Osteoblast (primary cell): Measurements from ENCODE around the gene NR4A1. TPM values are rescaled to one million over a fixed set of nuclear protein-coding genes. Genes with fewer than 3 reads are reported as not detected.

Experiments
- DNase-seq: peaks from one replicate; pipeline ENCODE4 v3.0.0; 2011; ENCODE audit warnings: low spot score, mixed read lengths; ENCODE audit not compliant: insufficient read length; ENCODE audit errors: missing footprints
- H2AFZ ChIP-seq: 2 replicates; pipeline ENCODE4 v1.6.0; 2011; ENCODE audit warnings: mild to moderate bottlenecking, low read length
- H3K27ac ChIP-seq: 2 replicates; pipeline ENCODE4 v1.5.1; 2011; ENCODE audit warnings: mild to moderate bottlenecking, low read depth, low read length, moderate library complexity
- H3K27me3 ChIP-seq: 2 replicates; pipeline ENCODE4 v1.6.0; 2012; ENCODE audit warnings: mild to moderate bottlenecking, control low read depth, inconsistent platforms, low read length, moderate library complexity; ENCODE audit not compliant: insufficient read depth
- H3K36me3 ChIP-seq: 2 replicates; pipeline ENCODE4 v1.5.1; 2011; ENCODE audit warnings: mild to moderate bottlenecking, low read length, control low read depth, moderate library complexity; ENCODE audit not compliant: insufficient read depth
- H3K4me1 ChIP-seq: 2 replicates; pipeline ENCODE4 v1.5.1; 2011; ENCODE audit warnings: mild to moderate bottlenecking, low read length, control low read depth, moderate library complexity; ENCODE audit not compliant: insufficient read depth
- H3K4me2 ChIP-seq: 2 replicates; pipeline ENCODE4 v1.6.0; 2011; ENCODE audit warnings: mild to moderate bottlenecking, low read length; ENCODE audit not compliant: insufficient read depth
- H3K4me3 ChIP-seq: fragments of 200-600 bp; sonication (generic); 3 replicates; pipeline ENCODE4 v1.5.1; 2012; ENCODE audit warnings: mild to moderate bottlenecking, low read length, inconsistent platforms; ENCODE audit not compliant: insufficient read depth
- H3K79me2 ChIP-seq: 2 replicates; pipeline ENCODE4 v1.6.0; 2012; ENCODE audit warnings: mild to moderate bottlenecking, low read length, control low read depth, inconsistent platforms; ENCODE audit not compliant: insufficient read depth
- H3K9me3 ChIP-seq: 2 replicates; pipeline ENCODE4 v1.5.1; 2011; ENCODE audit warnings: low read depth, low read length, control low read depth
- H4K20me1 ChIP-seq: 2 replicates; pipeline ENCODE4 v1.6.0; 2012; ENCODE audit warnings: mild to moderate bottlenecking, low read length, control low read depth; ENCODE audit not compliant: insufficient read depth
- total RNA-seq: library from RNA; depleted of rRNA; stranded (reverse); fragments of >200 nt; gene quantifications from 2 replicates; pipeline ENCODE4 v1.2.3, GENCODE V29; 2012
- TF ChIP-seq, protein P1 (sequence below): IDR thresholded peaks from 2 replicates; pipeline ENCODE4 v1.5.1; 2011; ENCODE audit warnings: mild to moderate bottlenecking, low read depth, low read length, moderate library complexity; ENCODE audit errors: extremely low read depth

The NR4A1 gene
- total RNA-seq, 1 donor = 3.3 TPM

DNA sequence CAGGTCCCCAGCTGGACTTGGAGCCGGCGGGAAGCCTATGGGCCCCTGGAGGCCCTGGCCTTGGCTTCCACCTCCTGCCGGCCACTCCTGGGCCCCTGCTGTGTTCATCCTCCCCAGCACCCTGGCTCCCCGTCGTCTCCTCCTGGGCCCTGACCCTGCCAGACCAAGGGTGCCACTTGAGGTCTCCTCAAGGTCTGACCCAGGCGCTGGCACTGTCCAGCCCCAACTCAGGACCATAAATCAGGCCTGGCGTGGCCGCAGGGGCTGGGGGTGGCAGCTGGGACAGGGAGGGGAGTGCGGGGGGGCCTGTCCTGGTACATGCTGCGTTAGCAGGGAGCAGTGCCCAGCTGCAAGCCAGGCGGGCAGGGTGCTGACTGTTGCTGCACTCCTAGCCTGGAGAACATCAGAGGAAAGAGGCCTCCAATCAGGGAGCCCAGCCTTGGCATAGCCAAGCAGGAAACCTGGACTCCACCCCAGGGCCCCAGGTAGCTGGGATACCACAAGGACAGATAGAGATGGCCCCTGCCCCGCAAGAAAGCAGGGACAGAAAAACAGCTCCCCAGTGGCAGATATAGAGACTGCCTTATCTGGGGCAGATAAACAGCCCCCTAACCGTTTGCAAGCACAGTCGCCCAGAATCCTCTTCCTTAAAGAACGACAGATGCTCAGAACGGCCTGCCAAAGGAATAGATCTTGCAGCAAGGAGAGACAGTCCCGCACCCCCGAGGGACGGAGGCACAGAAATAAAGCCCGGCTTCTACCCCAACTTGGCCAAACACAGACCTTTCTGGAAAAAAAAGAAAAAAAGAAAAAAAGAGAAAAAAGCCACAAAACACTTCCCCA lies 12.1 kb downstream of the NR4A1 start:
- Histone ChIP-seq H4K20me1 (no peaks in the 10 kb centered on the region), H3K4me1 (peaks cover 30% of the 10 kb centered on the region), H3K27ac (peak overlapping the region; percentile 98), H3K36me3 (peaks cover under 1% of the 10 kb centered on the region), H3K9me3 (no peaks in the 10 kb centered on the region), H3K4me3 (peak overlapping the region; percentile 0), H2AFZ (peak overlapping the region; percentile 80), H3K4me2 (peak overlapping the region; percentile 36), H3K79me2 (no peaks in the 10 kb centered on the region), H3K27me3 (no peaks in the 10 kb centered on the region)
- DNase-seq = no peak
- TF ChIP-seq, protein P1, sequence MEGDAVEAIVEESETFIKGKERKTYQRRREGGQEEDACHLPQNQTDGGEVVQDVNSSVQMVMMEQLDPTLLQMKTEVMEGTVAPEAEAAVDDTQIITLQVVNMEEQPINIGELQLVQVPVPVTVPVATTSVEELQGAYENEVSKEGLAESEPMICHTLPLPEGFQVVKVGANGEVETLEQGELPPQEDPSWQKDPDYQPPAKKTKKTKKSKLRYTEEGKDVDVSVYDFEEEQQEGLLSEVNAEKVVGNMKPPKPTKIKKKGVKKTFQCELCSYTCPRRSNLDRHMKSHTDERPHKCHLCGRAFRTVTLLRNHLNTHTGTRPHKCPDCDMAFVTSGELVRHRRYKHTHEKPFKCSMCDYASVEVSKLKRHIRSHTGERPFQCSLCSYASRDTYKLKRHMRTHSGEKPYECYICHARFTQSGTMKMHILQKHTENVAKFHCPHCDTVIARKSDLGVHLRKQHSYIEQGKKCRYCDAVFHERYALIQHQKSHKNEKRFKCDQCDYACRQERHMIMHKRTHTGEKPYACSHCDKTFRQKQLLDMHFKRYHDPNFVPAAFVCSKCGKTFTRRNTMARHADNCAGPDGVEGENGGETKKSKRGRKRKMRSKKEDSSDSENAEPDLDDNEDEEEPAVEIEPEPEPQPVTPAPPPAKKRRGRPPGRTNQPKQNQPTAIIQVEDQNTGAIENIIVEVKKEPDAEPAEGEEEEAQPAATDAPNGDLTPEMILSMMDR = no peak

DNA sequence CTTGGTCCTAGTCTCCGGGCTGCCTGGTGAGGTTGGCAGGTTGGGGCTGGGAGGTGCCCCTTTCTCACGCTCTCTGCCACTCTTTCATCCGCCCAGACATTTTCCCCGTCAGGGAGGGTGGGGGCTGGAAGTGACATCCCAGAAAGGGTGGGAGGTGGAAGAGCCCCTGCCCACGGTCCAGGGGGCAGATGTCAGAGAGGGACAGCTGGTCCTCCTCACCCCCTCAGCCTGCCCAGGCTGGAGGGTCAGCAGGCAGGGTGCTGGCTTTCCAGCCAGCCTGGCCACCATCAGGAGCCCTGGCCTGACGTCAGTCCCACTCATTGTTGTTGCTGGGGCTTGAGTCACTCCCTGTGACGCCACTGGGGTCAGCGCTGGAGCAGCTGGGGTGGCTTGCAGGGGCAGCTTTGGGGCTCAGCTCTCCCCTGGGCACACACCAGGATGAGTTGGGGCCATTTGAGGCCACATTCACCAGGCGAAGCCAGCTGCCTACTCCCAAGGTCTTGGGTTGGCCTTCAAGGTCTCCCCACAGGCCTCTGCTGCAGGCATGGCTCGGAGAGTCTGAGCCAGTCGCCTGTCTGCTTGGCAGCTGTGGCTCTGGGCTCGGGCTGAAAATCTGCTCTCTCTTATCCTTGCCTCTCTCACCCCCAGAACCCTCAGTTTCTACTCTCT lies 12.9 kb downstream of the NR4A1 start:
- peak overlapping the region; percentile 36 for H3K4me2 ChIP-seq
- peaks cover 32% of the 10 kb centered on the region for H3K4me1 ChIP-seq
- H4K20me1 ChIP-seq = no peaks in the 10 kb centered on the region
- peak; percentile 99 for DNase-seq
- peak overlapping the region; percentile 0 for H3K4me3 ChIP-seq
- no peaks in the 10 kb centered on the region for H3K9me3 ChIP-seq
- peak overlapping the region; percentile 80 for H2AFZ ChIP-seq
- TF ChIP-seq, protein P1 = no peak
- no peaks in the 10 kb centered on the region for H3K79me2 ChIP-seq
- no peaks in the 10 kb centered on the region for H3K36me3 ChIP-seq
- H3K27me3 ChIP-seq = no peaks in the 10 kb centered on the region
- peak overlapping the region; percentile 98 for H3K27ac ChIP-seq

GRCh38 chr12:52066346-52067080 lies 15.3 kb downstream of the NR4A1 start:
- H3K36me3 ChIP-seq = no peaks in the 10 kb centered on the region
- peak overlapping the region; percentile 40 for H2AFZ ChIP-seq
- H3K79me2 ChIP-seq = peaks cover 17% of the 10 kb centered on the region
- TF ChIP-seq, protein P1 = no peak
- H3K4me1 ChIP-seq = peaks cover 43% of the 10 kb centered on the region
- H3K9me3 ChIP-seq = no peaks in the 10 kb centered on the region
- peak overlapping the region; percentile 55 for H3K27ac ChIP-seq
- peak overlapping the region; percentile 15 for H3K4me2 ChIP-seq
- H3K27me3 ChIP-seq = no peaks in the 10 kb centered on the region
- DNase-seq = no peak
- no peak overlapping the region for H3K4me3 ChIP-seq
- H4K20me1 ChIP-seq = peaks cover 14% of the 10 kb centered on the region
